Activated CD4-positive, alpha-beta T cell treated with anti-CD3 and anti-CD28 coated beads for 36 hours (primary cell): ENCODE results near the gene FOXD4L6. TPM values are rescaled to one million over a fixed set of nuclear protein-coding genes. Genes with fewer than 3 reads are reported as not detected.
"Not testable (repeated sequence)": the region's sequence is repeated elsewhere in the genome, so short reads cannot be mapped to it uniquely, and the experiment has no call there.

Experiments
- ATAC-seq: fragments of 200-7000 bp; cut with Tn5 transposase; one replicate; pipeline ENCODE4 v1.10.0; 2021; ENCODE audit warnings: mild to moderate bottlenecking, moderate library complexity
- CTCF ChIA-PET: fragments of 350-600 bp; sonication (Branson Sonifier 250); formaldehyde crosslinking; loops from one replicate; lab custom pipeline; 2021; ENCODE audit warnings: antibody characterized with exemption; lab: Charles Lee
- POLR2A ChIA-PET: fragments of 350-600 bp; sonication (Branson Sonifier 250); formaldehyde crosslinking; loops from one replicate; lab custom pipeline; 2021; ENCODE audit warnings: antibody characterized with exemption, inconsistent platforms; lab: Charles Lee
- DNase-seq: peaks from one replicate; pipeline ENCODE4 v3.0.0-alpha.2; 2020
- H3K27ac Mint-ChIP-seq: one replicate; pipeline ENCODE4 v1.8.0; 2021; ENCODE audit warnings: mixed read lengths
- H3K27me3 Mint-ChIP-seq: one replicate; pipeline ENCODE4 v1.8.0; 2021; ENCODE audit warnings: mixed read lengths
- H3K36me3 Mint-ChIP-seq: one replicate; pipeline ENCODE4 v1.8.0; 2021; ENCODE audit warnings: low read depth, mixed read lengths
- H3K4me1 Mint-ChIP-seq: one replicate; pipeline ENCODE4 v1.8.0; 2021; ENCODE audit warnings: mixed read lengths
- H3K4me3 Mint-ChIP-seq: one replicate; pipeline ENCODE4 v1.8.0; 2021; ENCODE audit warnings: mild to moderate bottlenecking, moderate library complexity, mixed read lengths
- H3K9me3 Mint-ChIP-seq: one replicate; pipeline ENCODE4 v1.8.0; 2021; ENCODE audit warnings: low read depth, mixed read lengths
- intact Hi-C, 2 experiments: fragments of 100-400 bp; cut with DNase I in 1 of 2; cut with micrococcal nuclease in 1 of 2; formaldehyde crosslinking; loops; one replicate each; pipeline versions ENCODE4 v1.14.2 to v1.15.1; 2022 to 2024; cut with DNase I, micrococcal nuclease
- total RNA-seq, 2 experiments: library from RNA; stranded (reverse); gene quantifications; one replicate each; pipeline ENCODE4 v1.2.3, GENCODE V29; 2021

Gene FOXD4L6
- total RNA-seq, 2 experiments from 2014 or later = not detected

GRCh38 chr9:41094010-41094773 is 34.3 kb downstream of the FOXD4L6 start:
- CTCF ChIA-PET = not testable (repeated sequence)

GRCh38 chr9:41090922-41091321 is 37.6 kb downstream of the FOXD4L6 start:
- intact Hi-C loops, H3K4me3 Mint-ChIP-seq, H3K36me3 Mint-ChIP-seq, DNase-seq, H3K4me1 Mint-ChIP-seq, H3K27ac Mint-ChIP-seq, H3K9me3 Mint-ChIP-seq, CTCF ChIA-PET, POLR2A ChIA-PET, ATAC-seq, H3K27me3 Mint-ChIP-seq: not testable (repeated sequence)

More at GRCh38 chr9:41094010-41094773, 34.3 kb downstream of the FOXD4L6 start:
- ATAC-seq, intact Hi-C loops, H3K4me3 Mint-ChIP-seq, H3K36me3 Mint-ChIP-seq, H3K27me3 Mint-ChIP-seq, H3K9me3 Mint-ChIP-seq, POLR2A ChIA-PET, H3K27ac Mint-ChIP-seq, H3K4me1 Mint-ChIP-seq, DNase-seq: not testable (repeated sequence)

GRCh38 chr9:41090386-41090785 is 38.1 kb downstream of the FOXD4L6 start:
- ATAC-seq, H3K4me3 Mint-ChIP-seq, DNase-seq, H3K4me1 Mint-ChIP-seq, H3K9me3 Mint-ChIP-seq, H3K27ac Mint-ChIP-seq, CTCF ChIA-PET, POLR2A ChIA-PET, intact Hi-C loops, H3K36me3 Mint-ChIP-seq, H3K27me3 Mint-ChIP-seq: not testable (repeated sequence)

- H3K4me3 Mint-ChIP-seq, CTCF ChIA-PET: not testable (repeated sequence)
These were observed 39.9 kb downstream of the FOXD4L6 start for GRCh38 chr9:41088450-41089059.

DNA sequence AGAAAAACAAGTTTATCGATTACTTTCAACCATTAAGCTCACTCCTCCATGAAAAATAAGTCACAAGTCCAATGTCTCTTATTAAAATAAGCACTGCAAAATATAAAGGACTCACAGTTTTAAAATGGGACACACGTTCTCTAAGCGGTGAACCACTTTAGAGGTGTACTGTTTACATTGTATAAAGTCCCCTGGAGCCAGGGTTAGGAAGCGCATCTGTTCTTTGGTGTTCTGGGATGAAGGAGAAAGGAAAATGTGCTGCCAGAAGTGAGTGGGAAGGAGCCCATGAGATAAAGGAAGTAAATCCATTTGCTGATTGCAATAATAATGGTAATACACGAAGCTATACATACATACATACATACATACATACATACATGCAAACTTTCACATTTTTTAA is 40.6 kb downstream of the FOXD4L6 start:
- H3K27ac Mint-ChIP-seq, H3K4me3 Mint-ChIP-seq, ATAC-seq, H3K27me3 Mint-ChIP-seq, CTCF ChIA-PET, intact Hi-C loops, DNase-seq, H3K4me1 Mint-ChIP-seq, H3K9me3 Mint-ChIP-seq, POLR2A ChIA-PET, H3K36me3 Mint-ChIP-seq: not testable (repeated sequence)

More at GRCh38 chr9:41088450-41089059, 39.9 kb downstream of the FOXD4L6 start:
- H3K9me3 Mint-ChIP-seq, H3K4me1 Mint-ChIP-seq, H3K36me3 Mint-ChIP-seq, H3K27ac Mint-ChIP-seq, intact Hi-C loops, POLR2A ChIA-PET, H3K27me3 Mint-ChIP-seq: not testable (repeated sequence)
- DNase-seq (peak; percentile 11), ATAC-seq (peak; percentile 88)

DNA sequence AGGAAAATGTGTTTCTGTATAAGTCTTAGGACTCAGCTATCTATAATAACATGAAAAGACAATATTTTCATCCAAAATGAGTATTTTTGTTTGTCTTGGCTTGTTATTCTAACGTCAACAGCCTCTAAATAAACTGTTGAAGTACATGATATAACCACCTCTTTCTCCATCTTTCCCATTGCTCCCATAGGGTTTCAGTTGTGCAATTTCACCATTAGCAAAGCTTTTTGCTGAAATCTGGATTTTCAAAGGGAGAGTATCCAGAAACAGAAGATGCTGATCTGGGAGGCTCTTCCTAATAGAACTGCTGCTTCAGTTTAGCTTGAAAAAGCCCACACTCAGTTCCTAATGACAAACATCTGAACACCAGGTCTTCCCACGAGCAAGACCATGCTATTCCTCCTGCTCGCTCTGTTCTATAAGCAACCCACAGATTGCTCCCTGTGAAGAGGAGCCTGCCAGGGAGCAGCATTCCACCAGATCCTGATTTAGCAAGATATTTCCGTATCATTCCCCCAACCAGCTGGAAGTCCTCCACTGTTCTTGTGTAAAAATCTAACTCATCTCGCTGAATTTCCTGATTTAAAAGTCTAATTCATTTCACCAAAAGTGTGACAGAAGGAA is 41.2 kb downstream of the FOXD4L6 start:
- H3K36me3 Mint-ChIP-seq, intact Hi-C loops, CTCF ChIA-PET, H3K4me3 Mint-ChIP-seq, H3K4me1 Mint-ChIP-seq, DNase-seq, H3K27ac Mint-ChIP-seq, POLR2A ChIA-PET, ATAC-seq, H3K9me3 Mint-ChIP-seq: not testable (repeated sequence)
- peaks cover 14% of the 10 kb centered on the region for H3K27me3 Mint-ChIP-seq

DNA sequence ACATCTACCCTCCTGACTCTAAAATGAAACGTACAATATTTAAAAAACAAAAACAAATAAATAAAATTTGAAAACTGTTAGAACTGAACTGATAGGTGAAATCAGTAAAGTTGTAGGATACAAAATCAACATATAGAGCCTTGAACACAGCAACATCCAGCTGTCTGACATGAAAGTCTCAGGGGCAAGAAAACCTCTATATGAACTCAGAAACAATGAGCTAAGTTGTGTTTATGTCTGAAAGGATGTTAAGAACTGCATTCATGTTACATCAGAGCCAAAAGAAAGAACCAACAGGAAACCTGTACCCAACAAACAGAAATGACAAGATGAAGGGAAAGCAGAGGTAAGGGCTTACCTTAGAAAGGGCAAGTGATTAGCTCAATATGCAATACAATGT is 41.8 kb downstream of the FOXD4L6 start:
- H3K4me1 Mint-ChIP-seq, H3K9me3 Mint-ChIP-seq, DNase-seq, intact Hi-C loops, H3K27ac Mint-ChIP-seq, H3K36me3 Mint-ChIP-seq, CTCF ChIA-PET, H3K4me3 Mint-ChIP-seq, POLR2A ChIA-PET, ATAC-seq: not testable (repeated sequence)
- H3K27me3 Mint-ChIP-seq = peaks cover 15% of the 10 kb centered on the region

DNA sequence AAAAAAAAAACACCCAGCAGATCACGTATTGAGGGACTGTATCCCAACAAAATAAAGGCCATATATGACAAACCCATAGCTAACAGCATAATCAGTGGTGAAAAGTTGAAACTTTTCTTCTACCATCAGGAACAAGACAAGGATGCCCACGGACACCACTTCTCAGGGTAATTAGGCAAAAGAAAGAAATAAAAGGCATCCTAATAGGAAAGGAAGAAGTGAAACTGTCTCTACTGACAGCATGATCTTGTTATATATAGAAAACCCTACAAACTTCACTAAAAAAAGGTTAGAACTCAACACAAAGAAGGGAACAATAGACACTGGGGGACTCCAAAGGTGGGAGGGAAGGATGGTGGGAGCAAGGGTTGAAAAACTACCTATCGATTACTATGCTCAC is 42.3 kb downstream of the FOXD4L6 start:
- POLR2A ChIA-PET, ATAC-seq, CTCF ChIA-PET: not testable (repeated sequence)

DNA sequence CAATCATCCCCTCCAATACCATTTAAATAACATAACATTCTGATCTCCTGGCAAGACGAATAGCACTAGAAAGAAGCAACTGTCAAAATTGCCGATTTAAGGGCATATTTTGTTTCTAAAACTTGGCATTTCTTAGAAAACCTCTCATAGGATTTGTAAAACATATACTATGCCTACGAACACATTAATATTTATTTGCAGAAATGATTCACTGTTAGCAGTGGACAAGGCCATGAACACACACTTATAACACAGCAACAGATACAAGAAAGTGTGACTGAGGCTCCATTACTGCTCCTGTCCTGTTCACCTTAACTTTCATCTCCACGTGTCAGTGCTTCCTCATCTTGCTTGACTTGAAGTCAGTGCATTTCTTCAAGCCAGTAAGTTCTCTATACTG is 46.1 kb downstream of the FOXD4L6 start:
- ATAC-seq, CTCF ChIA-PET, H3K4me3 Mint-ChIP-seq: not testable (repeated sequence)

More for the DNA sequence above, 42.3 kb downstream of the FOXD4L6 start:
- H3K4me3 Mint-ChIP-seq, DNase-seq, H3K27ac Mint-ChIP-seq, H3K4me1 Mint-ChIP-seq, H3K36me3 Mint-ChIP-seq, intact Hi-C loops, H3K9me3 Mint-ChIP-seq: not testable (repeated sequence)
- H3K27me3 Mint-ChIP-seq = peaks cover 15% of the 10 kb centered on the region

DNA sequence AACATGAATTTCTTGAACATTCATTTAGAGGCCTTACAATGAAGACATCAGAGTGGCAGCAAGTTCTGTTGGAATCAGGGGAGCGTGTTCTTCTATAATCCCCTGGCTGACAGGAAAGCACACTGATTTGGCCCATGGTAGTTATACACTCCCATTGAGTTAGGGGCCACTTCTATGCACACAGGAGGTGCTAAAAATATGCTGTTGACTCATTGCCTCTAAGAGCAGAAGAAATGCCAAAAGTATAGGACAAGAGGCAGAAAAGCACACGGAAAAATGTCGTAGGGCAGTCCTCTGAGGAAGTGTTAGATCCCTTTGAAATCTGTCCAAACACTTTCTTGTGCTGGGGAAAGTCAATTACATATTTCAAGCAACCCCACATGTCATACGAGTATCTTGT is 49.0 kb downstream of the FOXD4L6 start:
- H3K36me3 Mint-ChIP-seq, ATAC-seq, DNase-seq, H3K27ac Mint-ChIP-seq, intact Hi-C loops, H3K4me1 Mint-ChIP-seq, POLR2A ChIA-PET, CTCF ChIA-PET, H3K9me3 Mint-ChIP-seq, H3K4me3 Mint-ChIP-seq: not testable (repeated sequence)
- H3K27me3 Mint-ChIP-seq = peaks cover 26% of the 10 kb centered on the region

More for the DNA sequence above, 46.1 kb downstream of the FOXD4L6 start:
- peaks cover 12% of the 10 kb centered on the region for H3K27me3 Mint-ChIP-seq
- DNase-seq, intact Hi-C loops, H3K9me3 Mint-ChIP-seq, POLR2A ChIA-PET, H3K4me1 Mint-ChIP-seq, H3K27ac Mint-ChIP-seq, H3K36me3 Mint-ChIP-seq: not testable (repeated sequence)

DNA sequence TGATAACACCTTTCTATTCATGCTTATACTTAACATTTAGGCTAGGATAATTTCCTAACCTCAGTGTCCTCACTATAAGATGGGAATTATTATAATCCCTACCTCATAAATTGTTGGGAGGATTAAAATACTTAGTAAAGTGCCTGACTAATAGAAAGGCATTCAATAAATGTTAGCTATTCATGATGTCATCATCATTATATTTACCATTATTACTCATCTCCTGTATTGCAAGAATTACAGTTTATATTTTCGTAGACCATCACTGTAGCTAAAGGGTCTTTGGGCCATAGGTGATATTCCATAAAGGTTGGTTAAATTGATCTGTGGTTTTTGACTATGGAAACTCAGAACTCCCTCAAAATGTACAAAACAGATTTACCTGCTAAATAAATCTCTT is 50.9 kb downstream of the FOXD4L6 start:
- intact Hi-C loops, H3K9me3 Mint-ChIP-seq, H3K4me1 Mint-ChIP-seq, H3K4me3 Mint-ChIP-seq, ATAC-seq, POLR2A ChIA-PET, DNase-seq, CTCF ChIA-PET, H3K36me3 Mint-ChIP-seq, H3K27ac Mint-ChIP-seq: not testable (repeated sequence)
- H3K27me3 Mint-ChIP-seq = peaks cover 35% of the 10 kb centered on the region
